GM23338 (cell line): ENCODE results near the gene CLDN10. TPM values are rescaled to one million over a fixed set of nuclear protein-coding genes. Genes with fewer than 3 reads are reported as not detected.

Experiments
- ATAC-seq: fragments of 200-7000 bp; cut with Tn5 transposase; 3 replicates; pipeline ENCODE4 v1.9.1; 2020
- DNase-seq: peaks from one replicate; pipeline ENCODE4 v3.0.0-alpha.2; 2015; ENCODE audit warnings: low spot score
- H2AFZ ChIP-seq: fragments of 200-600 bp; sonication (generic); 2 replicates; pipeline ENCODE4 v1.8.0; 2016; ENCODE audit warnings: antibody characterized with exemption, mild to moderate bottlenecking, moderate library complexity
- H3F3A ChIP-seq: fragments of 200-600 bp; sonication (generic); replicated peaks from 2 replicates; pipeline ENCODE4 v1.8.0; 2017; ENCODE audit warnings: antibody characterized with exemption, mixed run types, low read depth
- H3K27ac ChIP-seq: fragments of 200-600 bp; sonication (generic); 2 replicates; pipeline ENCODE4 v1.6.1; 2016; ENCODE audit warnings: low read depth
- H3K27me3 ChIP-seq: fragments of 200-600 bp; sonication (generic); 2 replicates; pipeline ENCODE4 v1.8.0; 2016; ENCODE audit warnings: mild to moderate bottlenecking, mixed run types, moderate library complexity; ENCODE audit not compliant: insufficient read depth
- H3K36me3 ChIP-seq: fragments of 200-600 bp; sonication (generic); 2 replicates; pipeline ENCODE4 v1.8.0; 2016; ENCODE audit warnings: mild to moderate bottlenecking; ENCODE audit not compliant: insufficient read depth
- H3K4me1 ChIP-seq: fragments of 200-600 bp; sonication (generic); 2 replicates; pipeline ENCODE4 v1.8.0; 2016; ENCODE audit warnings: mild to moderate bottlenecking, moderate library complexity; ENCODE audit not compliant: insufficient read depth
- H3K4me2 ChIP-seq: fragments of 200-600 bp; sonication (generic); 2 replicates; pipeline ENCODE4 v1.7.1; 2017; ENCODE audit warnings: mixed run types
- H3K4me3 ChIP-seq: fragments of 200-600 bp; sonication (generic); 2 replicates; pipeline ENCODE4 v1.6.1; 2016; ENCODE audit warnings: mixed run types
- H3K79me2 ChIP-seq: fragments of 200-600 bp; sonication (generic); replicated peaks from 2 replicates; pipeline ENCODE4 v1.8.0; 2017; ENCODE audit warnings: mild to moderate bottlenecking; ENCODE audit not compliant: insufficient read depth
- H3K9me2 ChIP-seq: fragments of 200-600 bp; sonication (generic); 2 replicates; pipeline ENCODE4 v1.8.0; 2017; ENCODE audit not compliant: insufficient read depth
- H4K20me1 ChIP-seq: fragments of 200-600 bp; sonication (generic); replicated peaks from 2 replicates; pipeline ENCODE4 v1.8.0; 2017; ENCODE audit warnings: mild to moderate bottlenecking; ENCODE audit not compliant: insufficient read depth
- H3K27ac Mint-ChIP-seq: 2 replicates; pipeline ENCODE4 v1.8.0; 2020; ENCODE audit warnings: inconsistent platforms, mild to moderate bottlenecking, moderate library complexity, mixed read lengths
- H3K27me3 Mint-ChIP-seq: 3 replicates; pipeline ENCODE4 v1.8.0; 2022; ENCODE audit warnings: low read depth, mild to moderate bottlenecking, moderate library complexity, mixed read lengths, inconsistent platforms; ENCODE audit not compliant: insufficient read depth, poor library complexity
- H3K36me3 Mint-ChIP-seq: 3 replicates; pipeline ENCODE4 v1.8.0; 2021; ENCODE audit warnings: low read depth, mild to moderate bottlenecking, inconsistent platforms, moderate library complexity, mixed read lengths
- H3K4me1 Mint-ChIP-seq: 3 replicates; pipeline ENCODE4 v1.8.0; 2020; ENCODE audit warnings: mild to moderate bottlenecking, inconsistent platforms, mixed read lengths
- H3K4me3 Mint-ChIP-seq: 3 replicates; pipeline ENCODE4 v1.8.0; 2021; ENCODE audit warnings: moderate library complexity, mild to moderate bottlenecking, inconsistent platforms, mixed read lengths
- H3K9me3 Mint-ChIP-seq: 3 replicates; pipeline ENCODE4 v1.8.0; 2020; ENCODE audit warnings: moderate library complexity, mild to moderate bottlenecking, inconsistent platforms, mixed read lengths
- CREB1 ChIP-seq: fragments of 250-450 bp; sonication (Bioruptor Pico); IDR thresholded peaks from 2 replicates; pipeline ENCODE4 v1.5.0; 2020; ENCODE audit warnings: low read depth, mild to moderate bottlenecking, moderate library complexity
- CTCF ChIP-seq, 2 experiments: fragments of 200-600 bp in 1 of 2; sonication (generic) in 1 of 2; conservative IDR thresholded peaks; 2 replicates each; pipeline versions ENCODE4 v1.5.1 to v1.6.1; 2016 to 2017; ENCODE audit warnings: antibody characterized with exemption in 2 of 2, low read depth in 2 of 2, mild to moderate bottlenecking in 2 of 2, moderate library complexity in 1 of 2
- ETS1 ChIP-seq: IDR thresholded peaks from 2 replicates; pipeline ENCODE4 v1.6.1; 2016; ENCODE audit warnings: antibody characterized with exemption
- EZH2 ChIP-seq: fragments of 200-600 bp; sonication (generic); IDR thresholded peaks from one replicate; pipeline ENCODE4 v1.8.0; 2017; ENCODE audit warnings: antibody characterized with exemption, mild to moderate bottlenecking, low read depth; ENCODE audit not compliant: unreplicated experiment
- JUNB ChIP-seq: IDR thresholded peaks from one replicate; pipeline ENCODE4 v1.6.1; 2016; ENCODE audit warnings: antibody characterized with exemption; ENCODE audit not compliant: unreplicated experiment
- REST ChIP-seq: IDR thresholded peaks from one replicate; pipeline ENCODE4 v1.6.1; 2018; ENCODE audit warnings: antibody characterized with exemption; ENCODE audit not compliant: unreplicated experiment
- STAT1 ChIP-seq: IDR thresholded peaks from one replicate; pipeline ENCODE4 v1.6.1; 2016; ENCODE audit warnings: antibody characterized with exemption; ENCODE audit not compliant: unreplicated experiment
- ZNF331 ChIP-seq: fragments of 250-450 bp; sonication (Bioruptor Pico); IDR thresholded peaks from 2 replicates; pipeline ENCODE4 v1.5.0; 2020; ENCODE audit warnings: low read depth, mild to moderate bottlenecking, moderate library complexity
- ZNF462 ChIP-seq: fragments of 250-450 bp; sonication (Bioruptor Pico); IDR thresholded peaks from 2 replicates; pipeline ENCODE4 v1.5.0; 2020; ENCODE audit warnings: mild to moderate bottlenecking, moderate library complexity
- polyA plus RNA-seq: library from polyadenylated mRNA; unstranded; fragments of >200 nt; fragmentation: Nextera tagmentation; extraction: Ambion mirVana; gene quantifications from 2 replicates; pipeline ENCODE4 v1.2.1, GENCODE V29; 2016
- total RNA-seq: library from RNA; depleted of rRNA; stranded (reverse); fragments of >200 nt; shearing (Covaris generic); gene quantifications from 2 replicates; pipeline ENCODE4 v1.2.3, GENCODE V29; 2014

CLDN10 gene
- total and polyA plus RNA-seq, 2 experiments from 2014 or later, result 34.7 to 65.9 TPM

GRCh38 chr13:95507991-95508390 is 44.5 kb upstream of the CLDN10 start (continued):
- TF ChIP-seq REST (no peak), ZNF331 (CRISPR knock-in tag) (no peak), EZH2 (no peak), JUNB (no peak), STAT1 (no peak)

- H3K27ac ChIP-seq, result no peak overlapping the region
- no peaks in the 10 kb centered on the region for H3K79me2 ChIP-seq
- peaks cover 14% of the 10 kb centered on the region; the same call in 1 of the 2 replicates for H3K4me1 ChIP-seq
- H2AFZ ChIP-seq, result no peak overlapping the region
- peaks cover 15% of the 10 kb centered on the region; the same call in 1 of the 2 replicates for H3K9me2 ChIP-seq
- H3K4me1 Mint-ChIP-seq, result peaks cover 11% of the 10 kb centered on the region
- DNase-seq, result no peak
- no peaks in the 10 kb centered on the region for H3K9me3 Mint-ChIP-seq
- H3K36me3 ChIP-seq, result no peaks in the 10 kb centered on the region
- H3K27me3 ChIP-seq, result no peaks in the 10 kb centered on the region
- H3K4me3 ChIP-seq, result no peak overlapping the region
- ATAC-seq, result no peak
- no peaks in the 10 kb centered on the region for H4K20me1 ChIP-seq
- H3K4me2 ChIP-seq, result no peak overlapping the region
- H3K27ac Mint-ChIP-seq, result no peak overlapping the region
- H3K4me3 Mint-ChIP-seq, result no peak overlapping the region
- H3F3A ChIP-seq, result no peaks in the 10 kb centered on the region
- peaks cover 3% of the 10 kb centered on the region for H3K27me3 Mint-ChIP-seq
- no peaks in the 10 kb centered on the region for H3K36me3 Mint-ChIP-seq
- no peak for TF ChIP-seq REST
- no peak for TF ChIP-seq CREB1 (CRISPR knock-in tag)
- TF ChIP-seq ZNF462 (CRISPR knock-in tag), result no peak
- no peak for TF ChIP-seq ETS1
- TF ChIP-seq CTCF (conservative IDR thresholded peaks at IDR 0.05; ENCODE audit: low read depth in 2 of 2), result no peak
These were observed 43.5 kb upstream of the CLDN10 start for GRCh38 chr13:95508996-95509395.
